ENCODE results near the gene WDR6.
"Not testable (repeated sequence)": the region's sequence is repeated elsewhere in the genome, so short reads cannot be mapped to it uniquely, and the experiment has no call there.

The WDR6 gene

DNA sequence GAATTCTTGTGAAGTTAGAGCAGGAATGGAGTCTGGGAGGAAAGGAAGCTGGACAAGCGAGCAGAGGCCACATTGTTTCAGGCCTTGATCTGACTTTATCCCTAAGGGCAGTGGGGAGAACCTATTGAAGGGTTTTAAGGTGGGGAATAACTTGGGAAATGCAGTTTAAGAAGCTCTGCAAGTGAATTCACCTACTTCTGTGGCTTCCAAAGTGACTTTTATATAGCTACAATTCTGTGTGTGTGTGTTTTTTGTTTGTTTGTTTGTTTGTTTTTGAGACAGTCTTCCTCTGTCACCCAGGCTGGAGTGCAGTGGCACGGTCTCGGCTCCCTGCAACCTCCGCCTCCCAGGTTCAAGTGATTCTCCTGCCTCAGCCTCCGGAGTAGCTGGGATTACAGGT, 1.4 kb downstream of the WDR6 start:
- H3K4me1 ChIP-seq (ENCODE audit: control insufficient read depth, insufficient read depth, low read length), result peaks cover 31% of the 10 kb centered on the region

DNA sequence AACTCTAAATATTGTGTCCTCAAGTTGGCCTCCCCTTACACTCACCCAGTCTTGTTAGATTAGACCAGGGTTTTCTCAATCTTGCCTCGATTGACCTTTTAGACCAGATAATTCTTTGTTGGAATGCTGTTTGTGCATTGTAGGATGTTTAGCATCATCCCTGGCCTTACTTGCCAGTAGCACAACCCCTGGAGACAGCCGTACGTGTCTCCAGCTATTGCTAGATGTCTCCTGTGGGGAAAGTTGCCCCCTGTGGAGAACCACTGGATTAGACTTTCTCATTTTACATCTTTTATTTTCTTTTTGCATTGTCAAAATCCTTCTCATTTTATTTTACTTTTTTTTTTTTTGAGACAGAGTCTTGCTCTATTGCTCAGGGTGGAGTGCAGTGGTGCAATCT, 2.2 kb downstream of the WDR6 start:
- Histone ChIP-seq H3K4me2 (ENCODE audit: low read length) (no peak overlapping the region), H3K9me3 (replicated peaks; ENCODE audit: low read length) (no peaks in the 10 kb centered on the region), H3K4me1 (ENCODE audit: control insufficient read depth, insufficient read depth, low read length) (peaks cover 34% of the 10 kb centered on the region), H3K27me3 (ENCODE audit: control insufficient read depth, insufficient read depth, low read length) (no peaks in the 10 kb centered on the region), H3K9ac (ENCODE audit: low read depth, low read length) (no peak overlapping the region), H3K36me3 (ENCODE audit: insufficient read depth, low read length) (peaks cover 25% of the 10 kb centered on the region), H3K4me3 (ENCODE audit: low read length) (no peak overlapping the region)

More for the DNA sequence above, 1.4 kb downstream of the WDR6 start:
- Histone ChIP-seq H3K4me2 (ENCODE audit: low read length) (peak overlapping the region; percentile 100), H3K36me3 (ENCODE audit: insufficient read depth, low read length) (peaks cover 18% of the 10 kb centered on the region), H3K9ac (ENCODE audit: low read depth, low read length) (peak overlapping the region; percentile 91), H3K4me3 (ENCODE audit: low read length) (peak overlapping the region; percentile 82)
- H3K27me3 ChIP-seq (ENCODE audit: control insufficient read depth, insufficient read depth, low read length); H3K9me3 ChIP-seq (replicated peaks; ENCODE audit: low read length): not testable (repeated sequence)

DNA sequence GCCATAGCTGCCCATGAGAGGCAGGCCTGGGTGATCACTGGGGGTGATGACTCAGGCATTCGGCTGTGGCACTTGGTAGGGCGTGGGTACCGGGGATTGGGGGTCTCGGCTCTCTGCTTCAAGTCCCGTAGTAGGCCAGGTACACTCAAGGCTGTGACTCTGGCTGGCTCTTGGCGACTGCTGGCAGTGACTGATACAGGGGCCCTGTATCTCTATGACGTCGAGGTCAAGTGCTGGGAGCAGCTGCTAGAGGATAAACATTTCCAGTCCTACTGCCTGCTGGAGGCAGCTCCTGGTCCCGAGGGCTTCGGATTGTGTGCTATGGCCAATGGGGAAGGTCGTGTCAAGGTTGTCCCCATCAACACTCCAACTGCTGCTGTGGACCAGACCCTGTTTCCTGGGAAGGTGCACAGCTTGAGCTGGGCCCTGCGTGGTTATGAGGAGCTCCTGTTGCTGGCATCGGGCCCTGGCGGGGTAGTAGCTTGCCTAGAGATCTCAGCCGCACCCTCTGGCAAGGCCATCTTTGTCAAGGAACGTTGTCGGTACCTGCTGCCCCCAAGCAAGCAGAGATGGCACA, 5.3 kb downstream of the WDR6 start:
- H3K4me3 ChIP-seq (ENCODE audit: low read length), result no peak overlapping the region
- no peaks in the 10 kb centered on the region for H3K9me3 ChIP-seq (replicated peaks; ENCODE audit: low read length)
- peaks cover 48% of the 10 kb centered on the region for H3K36me3 ChIP-seq (ENCODE audit: insufficient read depth, low read length)
- H3K27me3 ChIP-seq (ENCODE audit: control insufficient read depth, insufficient read depth, low read length), result no peaks in the 10 kb centered on the region
- peaks cover 29% of the 10 kb centered on the region for H3K4me1 ChIP-seq (ENCODE audit: control insufficient read depth, insufficient read depth, low read length)
- H3K4me2 ChIP-seq (ENCODE audit: low read length), result no peak overlapping the region
- H3K9ac ChIP-seq (ENCODE audit: low read depth, low read length), result no peak overlapping the region

DNA sequence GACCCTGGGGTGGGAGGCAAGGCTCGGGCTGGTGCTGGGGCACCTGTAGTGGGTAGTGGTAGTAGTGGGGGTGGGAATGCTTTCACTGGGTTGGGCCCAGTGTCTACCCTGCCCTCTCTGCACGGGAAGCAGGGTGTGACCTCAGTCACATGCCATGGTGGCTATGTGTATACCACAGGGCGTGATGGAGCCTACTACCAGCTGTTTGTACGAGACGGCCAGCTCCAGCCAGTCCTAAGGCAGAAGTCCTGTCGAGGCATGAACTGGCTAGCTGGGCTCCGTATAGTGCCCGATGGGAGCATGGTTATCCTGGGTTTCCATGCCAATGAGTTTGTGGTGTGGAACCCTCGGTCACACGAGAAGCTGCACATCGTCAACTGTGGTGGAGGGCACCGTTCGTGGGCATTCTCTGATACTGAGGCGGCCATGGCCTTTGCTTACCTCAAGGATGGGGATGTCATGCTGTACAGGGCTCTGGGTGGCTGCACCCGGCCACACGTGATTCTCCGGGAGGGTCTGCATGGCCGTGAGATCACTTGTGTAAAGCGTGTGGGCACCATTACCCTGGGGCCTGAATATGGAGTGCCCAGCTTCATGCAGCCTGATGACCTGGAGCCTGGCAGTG, 6.0 kb downstream of the WDR6 start:
- Histone ChIP-seq H3K4me3 (ENCODE audit: low read length) (no peak overlapping the region), H3K9ac (ENCODE audit: low read depth, low read length) (no peak overlapping the region), H3K4me1 (ENCODE audit: control insufficient read depth, insufficient read depth, low read length) (peaks cover 29% of the 10 kb centered on the region), H3K4me2 (ENCODE audit: low read length) (no peak overlapping the region), H3K36me3 (ENCODE audit: insufficient read depth, low read length) (peaks cover 48% of the 10 kb centered on the region), H3K27me3 (ENCODE audit: control insufficient read depth, insufficient read depth, low read length) (no peaks in the 10 kb centered on the region), H3K9me3 (replicated peaks; ENCODE audit: low read length) (no peaks in the 10 kb centered on the region)

DNA sequence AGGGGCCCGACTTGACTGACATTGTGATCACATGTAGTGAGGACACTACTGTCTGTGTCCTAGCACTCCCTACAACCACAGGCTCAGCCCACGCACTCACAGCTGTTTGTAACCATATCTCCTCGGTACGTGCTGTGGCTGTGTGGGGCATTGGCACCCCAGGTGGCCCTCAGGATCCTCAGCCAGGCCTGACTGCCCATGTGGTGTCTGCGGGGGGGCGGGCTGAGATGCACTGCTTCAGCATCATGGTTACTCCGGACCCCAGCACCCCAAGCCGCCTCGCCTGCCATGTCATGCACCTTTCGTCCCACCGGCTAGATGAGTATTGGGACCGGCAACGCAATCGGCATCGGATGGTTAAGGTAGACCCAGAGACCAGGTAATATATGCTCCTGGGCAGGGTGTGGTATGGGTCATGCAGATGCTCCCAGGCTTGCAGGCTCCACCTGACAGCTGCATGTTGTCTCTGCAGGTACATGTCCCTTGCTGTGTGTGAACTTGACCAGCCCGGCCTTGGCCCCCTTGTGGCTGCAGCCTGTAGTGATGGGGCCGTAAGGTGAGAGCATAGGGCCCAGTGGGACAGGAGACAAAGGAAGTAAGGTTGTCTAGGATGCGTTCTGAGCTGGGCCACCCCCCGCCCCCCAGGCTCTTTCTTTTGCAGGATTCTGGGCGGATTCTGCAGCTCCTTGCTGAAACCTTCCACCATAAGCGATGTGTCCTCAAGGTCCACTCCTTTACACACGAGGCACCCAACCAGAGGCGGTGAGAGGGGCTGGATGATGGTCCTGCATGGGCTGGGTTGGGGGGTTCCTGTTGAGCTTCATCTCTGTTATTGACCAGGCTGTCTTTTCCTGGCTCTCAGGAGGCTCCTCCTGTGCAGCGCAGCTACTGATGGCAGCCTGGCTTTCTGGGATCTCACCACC, 6.8 kb downstream of the WDR6 start:
- H3K27me3 ChIP-seq (ENCODE audit: control insufficient read depth, insufficient read depth, low read length), result no peaks in the 10 kb centered on the region
- H3K36me3 ChIP-seq (ENCODE audit: insufficient read depth, low read length), result peaks cover 48% of the 10 kb centered on the region
- H3K9me3 ChIP-seq (replicated peaks; ENCODE audit: low read length), result no peaks in the 10 kb centered on the region
- H3K4me1 ChIP-seq (ENCODE audit: control insufficient read depth, insufficient read depth, low read length), result peaks cover 32% of the 10 kb centered on the region
- no peak overlapping the region for H3K4me2 ChIP-seq (ENCODE audit: low read length)
- no peak overlapping the region for H3K4me3 ChIP-seq (ENCODE audit: low read length)
- H3K9ac ChIP-seq (ENCODE audit: low read depth, low read length), result no peak overlapping the region

DNA sequence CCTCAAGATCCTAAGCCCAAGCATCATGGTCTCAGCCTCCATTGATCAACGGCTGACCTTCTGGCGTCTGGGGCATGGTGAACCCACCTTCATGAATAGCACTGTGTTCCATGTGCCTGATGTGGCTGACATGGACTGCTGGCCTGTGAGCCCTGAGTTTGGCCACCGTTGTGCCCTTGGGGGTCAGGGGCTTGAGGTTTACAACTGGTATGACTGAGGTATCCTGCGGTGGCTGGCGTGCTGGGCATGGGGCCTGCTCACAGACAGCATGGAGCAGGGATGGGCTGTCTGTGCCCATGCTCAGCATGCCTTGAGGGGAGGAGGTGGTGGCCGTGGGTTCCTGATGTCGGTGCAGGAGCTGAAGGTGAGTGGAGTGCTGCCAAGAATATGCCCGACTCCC, 7.9 kb downstream of the WDR6 start:
- Histone ChIP-seq H3K9me3 (replicated peaks; ENCODE audit: low read length) (no peaks in the 10 kb centered on the region), H3K4me3 (ENCODE audit: low read length) (no peak overlapping the region), H3K36me3 (ENCODE audit: insufficient read depth, low read length) (peaks cover 45% of the 10 kb centered on the region), H3K4me2 (ENCODE audit: low read length) (no peak overlapping the region), H3K27me3 (ENCODE audit: control insufficient read depth, insufficient read depth, low read length) (no peaks in the 10 kb centered on the region), H3K9ac (ENCODE audit: low read depth, low read length) (no peak overlapping the region), H3K4me1 (ENCODE audit: control insufficient read depth, insufficient read depth, low read length) (peaks cover 38% of the 10 kb centered on the region)

DNA sequence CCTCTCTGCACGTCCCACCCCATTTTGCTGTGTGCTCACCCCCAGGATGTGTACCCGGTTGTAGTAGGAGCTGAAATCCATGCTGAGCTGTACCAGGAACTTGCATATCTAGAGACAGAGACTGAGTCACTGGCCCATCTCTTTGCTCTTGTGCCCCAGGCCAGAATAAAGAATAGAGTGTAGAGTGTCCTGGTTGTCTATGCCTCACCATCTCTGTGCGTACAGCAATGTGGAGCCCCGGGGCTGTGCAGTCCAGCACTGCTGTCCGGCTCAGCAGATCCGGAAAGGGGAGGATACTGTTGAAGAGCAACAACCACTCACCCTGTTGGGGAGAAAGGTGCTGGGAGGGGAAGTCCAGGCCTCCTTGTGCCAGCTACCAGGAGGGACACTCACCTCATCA, 8.6 kb downstream of the WDR6 start:
- Histone ChIP-seq H3K4me2 (ENCODE audit: low read length) (no peak overlapping the region), H3K4me3 (ENCODE audit: low read length) (no peak overlapping the region), H3K4me1 (ENCODE audit: control insufficient read depth, insufficient read depth, low read length) (peaks cover 41% of the 10 kb centered on the region), H3K9ac (ENCODE audit: low read depth, low read length) (no peak overlapping the region), H3K27me3 (ENCODE audit: control insufficient read depth, insufficient read depth, low read length) (no peaks in the 10 kb centered on the region), H3K9me3 (replicated peaks; ENCODE audit: low read length) (no peaks in the 10 kb centered on the region), H3K36me3 (ENCODE audit: insufficient read depth, low read length) (peaks cover 45% of the 10 kb centered on the region)

DNA sequence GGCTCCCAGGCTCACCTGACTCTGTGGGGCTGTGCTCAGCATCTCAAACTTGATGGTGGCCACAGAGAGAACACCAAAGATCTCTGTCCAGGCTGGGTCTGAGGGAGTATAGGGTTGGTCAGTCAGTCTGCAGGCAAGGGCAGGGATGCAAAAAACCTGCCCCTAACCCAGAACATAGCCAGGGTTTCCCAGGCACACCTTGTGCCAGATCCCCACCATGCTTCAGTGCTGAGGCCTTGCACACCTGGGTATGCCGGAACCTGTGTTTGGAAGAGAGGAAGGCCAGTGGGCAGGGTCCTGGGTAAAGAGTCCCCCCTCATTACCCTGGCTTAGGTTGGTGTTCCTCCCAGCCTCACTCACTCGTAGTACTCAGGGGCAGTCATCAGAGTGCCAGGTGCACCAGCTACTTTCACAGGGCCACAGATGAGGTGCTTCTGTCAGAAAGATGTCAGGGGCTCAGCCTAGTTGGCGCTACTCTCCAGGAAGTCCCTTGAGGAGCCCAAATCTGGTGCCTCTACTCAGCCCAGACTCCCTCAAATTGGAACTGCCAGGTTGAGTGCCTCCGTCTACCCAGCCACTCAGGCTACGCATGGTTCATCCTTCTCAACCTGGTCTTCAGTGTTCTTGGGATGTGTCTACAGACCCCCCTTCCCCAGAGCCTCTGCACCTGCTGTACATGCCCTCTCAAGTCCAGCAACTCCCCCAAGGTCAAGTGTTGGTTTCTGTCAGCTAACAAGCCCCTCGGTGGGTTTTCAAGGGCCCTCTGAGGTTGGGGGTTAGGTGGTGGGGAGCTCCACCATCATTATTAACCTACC, 9.4 kb downstream of the WDR6 start:
- H3K9ac ChIP-seq (ENCODE audit: low read depth, low read length), result no peak overlapping the region
- H3K36me3 ChIP-seq (ENCODE audit: insufficient read depth, low read length), result peaks cover 41% of the 10 kb centered on the region
- no peaks in the 10 kb centered on the region for H3K27me3 ChIP-seq (ENCODE audit: control insufficient read depth, insufficient read depth, low read length)
- peak overlapping the region; percentile 99 for H3K4me2 ChIP-seq (ENCODE audit: low read length)
- H3K9me3 ChIP-seq (replicated peaks; ENCODE audit: low read length), result no peaks in the 10 kb centered on the region
- H3K4me3 ChIP-seq (ENCODE audit: low read length), result no peak overlapping the region
- H3K4me1 ChIP-seq (ENCODE audit: control insufficient read depth, insufficient read depth, low read length), result peaks cover 41% of the 10 kb centered on the region

DNA sequence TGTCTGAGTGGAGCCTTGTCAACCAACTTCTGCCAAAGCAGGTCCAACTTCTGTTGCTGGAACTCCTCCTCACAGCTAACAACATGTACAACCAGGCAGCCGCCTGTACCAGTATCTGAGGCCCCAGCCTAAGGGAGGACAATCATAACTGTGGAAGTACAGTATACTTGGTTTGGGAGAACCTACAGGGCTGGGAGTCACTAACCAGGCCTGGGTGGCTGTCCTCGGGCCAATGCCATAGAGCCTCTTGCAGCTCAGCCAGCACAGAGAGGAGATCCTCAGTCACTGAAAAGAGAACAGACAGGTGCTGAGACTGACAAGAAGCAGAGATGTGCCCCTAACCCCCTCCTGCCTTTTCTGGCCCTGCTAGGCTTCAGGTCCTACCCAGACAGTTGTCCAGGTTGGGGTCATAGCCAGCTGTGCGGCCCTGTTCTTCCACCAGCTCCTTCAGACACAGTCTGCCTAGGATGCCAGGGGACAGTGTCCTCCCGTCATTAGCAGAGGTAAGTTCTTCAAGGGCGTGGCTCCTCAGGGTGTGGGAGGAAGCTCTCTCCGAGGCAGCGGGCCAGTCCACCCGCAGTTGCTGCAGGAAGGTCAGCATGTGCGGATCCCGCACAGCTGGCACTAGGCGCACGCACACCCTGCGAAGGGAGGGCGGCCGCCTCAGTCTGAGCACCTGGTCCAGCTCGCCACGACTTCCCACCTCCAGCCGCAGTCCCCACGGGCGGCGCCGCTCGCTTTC, 10.2 kb downstream of the WDR6 start:
- Histone ChIP-seq H3K4me3 (ENCODE audit: low read length) (peak overlapping the region; percentile 95), H3K27me3 (ENCODE audit: control insufficient read depth, insufficient read depth, low read length) (no peaks in the 10 kb centered on the region)

DNA sequence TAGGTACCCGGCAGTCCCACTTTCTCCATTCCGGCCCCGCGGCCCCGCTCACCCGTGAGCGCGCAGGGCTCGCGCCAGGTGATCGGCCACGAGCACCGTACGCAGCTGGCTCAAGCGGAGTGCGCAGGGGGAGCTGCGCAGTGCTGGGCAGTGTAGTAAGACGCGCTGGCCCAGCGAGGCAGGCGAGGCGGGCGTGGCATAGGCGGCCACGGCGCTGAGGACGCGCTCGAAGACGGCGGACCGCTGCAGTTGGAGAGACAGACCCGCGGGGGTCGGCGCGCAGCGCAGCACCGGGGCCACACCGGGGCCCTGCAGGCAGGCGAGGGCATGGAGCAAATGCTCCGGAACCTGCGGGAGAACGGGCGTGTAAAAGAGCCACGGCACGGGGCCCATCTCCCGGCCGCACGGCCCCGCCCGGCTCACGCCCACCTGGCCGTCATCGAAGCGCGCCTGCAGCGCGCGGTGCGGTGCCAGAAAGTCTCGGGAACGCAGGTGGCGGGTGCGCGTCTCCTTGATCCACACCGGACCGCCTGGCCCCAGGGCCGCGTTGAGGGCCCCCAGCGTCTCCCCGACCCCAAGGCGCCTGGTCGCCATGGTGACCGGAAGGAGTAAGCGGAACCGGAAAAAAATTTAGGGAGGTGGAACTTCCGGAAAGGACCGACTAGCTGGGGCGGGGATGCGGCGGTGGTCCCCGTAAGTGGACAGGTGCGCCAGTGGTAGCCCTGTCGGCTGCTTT, 10.9 kb downstream of the WDR6 start, which contains the start of gene DALRD3:
Gene DALRD3, minus strand, starts transcription at position 610 of the 736 bp plus-strand sequence. Its CDS starts 16 bp downstream, at position 594.
- peak within 1 kb of the TSS; percentile 79 for H3K9ac ChIP-seq (ENCODE audit: low read depth, low read length)
- H3K36me3 ChIP-seq (ENCODE audit: insufficient read depth, low read length), result peaks cover 40% of the 10 kb centered on the region
- H3K27me3 ChIP-seq (ENCODE audit: control insufficient read depth, insufficient read depth, low read length), result no peaks in the 10 kb centered on the region
- H3K9me3 ChIP-seq (replicated peaks; ENCODE audit: low read length), result no peaks in the 10 kb centered on the region
- H3K4me2 ChIP-seq (ENCODE audit: low read length), result peak within 1 kb of the TSS; percentile 99
- H3K4me1 ChIP-seq (ENCODE audit: control insufficient read depth, insufficient read depth, low read length), result peaks cover 40% of the 10 kb centered on the region
- peak within 1 kb of the TSS; percentile 95 for H3K4me3 ChIP-seq (ENCODE audit: low read length)

More for the DNA sequence above, 10.2 kb downstream of the WDR6 start:
- Histone ChIP-seq H3K36me3 (ENCODE audit: insufficient read depth, low read length) (peaks cover 36% of the 10 kb centered on the region), H3K4me1 (ENCODE audit: control insufficient read depth, insufficient read depth, low read length) (peaks cover 40% of the 10 kb centered on the region), H3K4me2 (ENCODE audit: low read length) (peak overlapping the region; percentile 99), H3K9ac (ENCODE audit: low read depth, low read length) (peak overlapping the region; percentile 79), H3K9me3 (replicated peaks; ENCODE audit: low read length) (no peaks in the 10 kb centered on the region)
